Measurements from ENCODE around the gene HS3ST6. TPM values are rescaled to one million over a fixed set of nuclear protein-coding genes. Genes with fewer than 3 reads are reported as not detected.

Gene HS3ST6
- total RNA-seq, 3 donors from 2014 or later, result 2.5 to 3.1 (median 2.6) TPM

GRCh38 chr16:1908983-1909382 is 9.2 kb downstream of the HS3ST6 start:
- intact Hi-C loops (cut with DNase I, micrococcal nuclease), result no loop called here
- Histone ChIP-seq H3K36me3 (ENCODE audit: low read depth) (no peaks in the 10 kb centered on the region), H3K4me1 (ENCODE audit: low read depth) (peaks cover 15% of the 10 kb centered on the region), H3K4me3 (no peak overlapping the region), H3K9me3 (no peaks in the 10 kb centered on the region)
- no peak for DNase-seq
- no peak for ATAC-seq
- TF ChIP-seq, protein P1, sequence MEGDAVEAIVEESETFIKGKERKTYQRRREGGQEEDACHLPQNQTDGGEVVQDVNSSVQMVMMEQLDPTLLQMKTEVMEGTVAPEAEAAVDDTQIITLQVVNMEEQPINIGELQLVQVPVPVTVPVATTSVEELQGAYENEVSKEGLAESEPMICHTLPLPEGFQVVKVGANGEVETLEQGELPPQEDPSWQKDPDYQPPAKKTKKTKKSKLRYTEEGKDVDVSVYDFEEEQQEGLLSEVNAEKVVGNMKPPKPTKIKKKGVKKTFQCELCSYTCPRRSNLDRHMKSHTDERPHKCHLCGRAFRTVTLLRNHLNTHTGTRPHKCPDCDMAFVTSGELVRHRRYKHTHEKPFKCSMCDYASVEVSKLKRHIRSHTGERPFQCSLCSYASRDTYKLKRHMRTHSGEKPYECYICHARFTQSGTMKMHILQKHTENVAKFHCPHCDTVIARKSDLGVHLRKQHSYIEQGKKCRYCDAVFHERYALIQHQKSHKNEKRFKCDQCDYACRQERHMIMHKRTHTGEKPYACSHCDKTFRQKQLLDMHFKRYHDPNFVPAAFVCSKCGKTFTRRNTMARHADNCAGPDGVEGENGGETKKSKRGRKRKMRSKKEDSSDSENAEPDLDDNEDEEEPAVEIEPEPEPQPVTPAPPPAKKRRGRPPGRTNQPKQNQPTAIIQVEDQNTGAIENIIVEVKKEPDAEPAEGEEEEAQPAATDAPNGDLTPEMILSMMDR (IDR thresholded peaks at IDR 0.05), result no peak

DNA sequence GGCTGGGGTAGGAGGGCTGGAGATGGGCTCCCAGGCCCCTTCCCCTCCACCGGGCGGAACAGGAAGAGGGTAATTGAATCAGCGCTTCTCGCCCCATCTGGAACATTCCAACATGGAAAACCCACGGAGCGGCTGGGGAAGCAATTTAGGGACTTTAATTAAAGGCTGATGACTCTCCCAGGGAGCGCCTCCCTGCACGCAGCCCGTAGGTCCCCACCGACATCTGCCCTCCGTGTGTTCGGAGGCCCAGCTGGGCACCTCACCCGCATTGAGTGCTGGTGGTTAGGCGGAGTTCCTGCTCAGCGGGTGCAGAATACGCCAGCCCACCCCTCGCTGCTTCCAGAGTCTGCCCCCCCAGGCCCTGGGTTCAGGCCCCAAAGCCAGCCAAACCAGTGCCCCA is 10.0 kb downstream of the HS3ST6 start:
- no peak for DNase-seq
- H3K9me3 ChIP-seq, result no peaks in the 10 kb centered on the region
- TF ChIP-seq, protein P1 (IDR thresholded peaks at IDR 0.05), result no peak
- no peaks in the 10 kb centered on the region for H3K36me3 ChIP-seq (ENCODE audit: low read depth)
- intact Hi-C loops (cut with DNase I, micrococcal nuclease), result no loop called here
- peaks cover 9% of the 10 kb centered on the region for H3K4me1 ChIP-seq (ENCODE audit: low read depth)
- H3K4me3 ChIP-seq, result no peak overlapping the region
- no peak for ATAC-seq

DNA sequence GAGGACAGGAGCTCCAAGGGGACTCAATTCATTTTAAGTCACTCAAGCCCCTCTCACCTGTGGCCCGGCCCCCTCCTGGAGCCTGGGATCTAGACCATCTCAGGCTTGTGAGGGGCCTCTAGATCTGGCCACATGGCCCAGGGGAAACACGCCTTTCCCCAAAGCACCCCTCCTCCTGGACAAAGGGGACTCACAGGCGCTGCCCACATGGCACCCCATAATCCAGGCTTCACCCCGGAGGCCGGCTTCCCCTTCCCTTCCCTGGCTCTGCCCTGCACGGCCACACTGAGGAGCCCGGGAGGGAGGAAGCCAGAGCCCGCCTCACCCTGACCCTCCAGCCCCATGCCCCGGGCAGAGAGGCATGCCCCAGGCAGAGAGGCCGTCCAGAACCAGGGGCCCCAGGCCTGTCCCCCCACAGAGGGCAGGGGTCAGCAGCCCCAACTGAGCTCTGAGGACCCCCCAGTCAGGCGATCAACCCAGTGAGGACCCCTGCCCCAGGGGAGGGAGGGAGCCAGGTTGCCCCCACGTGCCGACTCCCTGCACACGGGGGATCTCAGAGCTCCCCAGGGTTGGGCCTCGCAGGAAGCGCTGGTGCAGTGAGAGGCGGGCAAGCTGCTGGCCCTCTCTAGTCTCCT is 10.9 kb downstream of the HS3ST6 start:
- intact Hi-C loops (cut with DNase I, micrococcal nuclease), result no loop called here
- Histone ChIP-seq H3K36me3 (ENCODE audit: low read depth) (no peaks in the 10 kb centered on the region), H3K4me3 (no peak overlapping the region), H3K4me1 (ENCODE audit: low read depth) (peaks cover 9% of the 10 kb centered on the region), H3K9me3 (no peaks in the 10 kb centered on the region)
- DNase-seq, result no peak
- ATAC-seq, result no peak
- TF ChIP-seq, protein P1 (IDR thresholded peaks at IDR 0.05), result no peak

DNA sequence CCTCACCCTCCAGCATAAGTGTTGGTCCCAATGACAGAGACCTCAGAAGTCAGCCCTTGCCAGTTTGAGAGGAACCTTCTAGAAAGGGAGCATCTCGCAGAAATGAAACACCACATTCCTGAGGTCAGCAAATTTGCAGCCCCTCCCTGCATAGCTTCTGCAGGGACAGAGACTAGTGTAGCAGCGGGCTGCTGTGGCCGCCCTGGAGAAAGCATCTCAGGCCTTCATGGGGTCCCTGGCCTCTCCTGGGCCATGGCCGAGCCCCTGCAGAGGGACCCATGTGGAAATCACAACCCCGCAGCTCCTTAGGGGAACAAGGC is 11.4 kb downstream of the HS3ST6 start:
- peaks cover 6% of the 10 kb centered on the region for H3K4me1 ChIP-seq (ENCODE audit: low read depth)
- no peaks in the 10 kb centered on the region for H3K36me3 ChIP-seq (ENCODE audit: low read depth)
- DNase-seq (no peak), ATAC-seq (no peak)
- H3K9me3 ChIP-seq, result no peaks in the 10 kb centered on the region
- TF ChIP-seq, protein P1 (IDR thresholded peaks at IDR 0.05), result no peak
- intact Hi-C loops (cut with DNase I, micrococcal nuclease), result no loop called here
- H3K4me3 ChIP-seq, result no peak overlapping the region

DNA sequence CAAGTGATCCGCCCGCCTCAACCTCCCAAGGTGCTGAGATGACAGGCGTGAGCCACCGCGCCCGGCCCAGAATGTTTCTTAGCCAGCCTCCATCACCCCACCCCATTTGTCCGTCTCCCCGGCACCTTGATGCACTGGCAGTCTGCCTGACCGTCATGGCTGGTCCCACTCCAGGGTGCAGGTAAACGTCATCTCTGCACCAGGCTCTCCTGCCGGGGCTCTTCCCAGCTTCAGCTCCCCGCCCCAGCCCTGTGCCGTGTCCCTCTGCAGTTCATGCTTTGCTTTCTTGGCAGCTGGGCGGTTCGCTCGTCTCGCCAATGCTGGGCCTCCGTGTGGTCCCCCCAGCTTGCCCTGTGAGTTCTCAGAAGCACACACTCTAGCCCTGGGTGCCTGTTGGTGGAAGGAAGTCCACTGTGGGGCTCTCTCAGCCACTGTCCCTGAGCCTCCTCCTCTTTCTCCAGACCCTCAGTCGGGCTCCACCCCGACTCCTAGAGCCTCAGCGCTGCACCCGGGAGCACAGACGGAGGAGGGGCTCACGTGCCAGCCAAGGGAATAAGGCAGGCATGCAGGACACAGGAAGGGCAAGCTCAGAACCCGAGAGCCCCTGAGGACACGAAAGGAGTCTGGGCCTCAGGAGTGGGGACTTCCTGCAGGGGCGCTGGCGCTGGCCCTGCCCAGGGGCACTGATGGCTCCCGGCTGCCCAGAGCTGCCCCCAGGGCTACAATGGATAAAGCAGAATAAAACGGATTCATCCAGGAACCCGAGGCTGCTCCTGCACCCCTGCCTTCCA is 12.0 kb downstream of the HS3ST6 start:
- Histone ChIP-seq H3K4me1 (ENCODE audit: low read depth) (peaks cover 6% of the 10 kb centered on the region), H3K9me3 (no peaks in the 10 kb centered on the region), H3K4me3 (no peak overlapping the region), H3K36me3 (ENCODE audit: low read depth) (no peaks in the 10 kb centered on the region)
- DNase-seq (no peak), ATAC-seq (peak; percentile 20)
- TF ChIP-seq, protein P1 (IDR thresholded peaks at IDR 0.05), result no peak
- intact Hi-C loops (cut with DNase I, micrococcal nuclease), result no loop called here
